GM12891 (cell line): ENCODE data around the gene ACER2.

Source experiments
- POLR2AphosphoS5 ChIP-seq: IDR thresholded peaks from 2 replicates; pipeline ENCODE4 v1.6.1; 2011; ENCODE audit warnings: low read depth, low read length, control low read depth
- TAF1 ChIP-seq: IDR thresholded peaks from 2 replicates; pipeline ENCODE4 v1.6.1; 2011; ENCODE audit warnings: low read depth, low read length, control low read depth

DNA sequence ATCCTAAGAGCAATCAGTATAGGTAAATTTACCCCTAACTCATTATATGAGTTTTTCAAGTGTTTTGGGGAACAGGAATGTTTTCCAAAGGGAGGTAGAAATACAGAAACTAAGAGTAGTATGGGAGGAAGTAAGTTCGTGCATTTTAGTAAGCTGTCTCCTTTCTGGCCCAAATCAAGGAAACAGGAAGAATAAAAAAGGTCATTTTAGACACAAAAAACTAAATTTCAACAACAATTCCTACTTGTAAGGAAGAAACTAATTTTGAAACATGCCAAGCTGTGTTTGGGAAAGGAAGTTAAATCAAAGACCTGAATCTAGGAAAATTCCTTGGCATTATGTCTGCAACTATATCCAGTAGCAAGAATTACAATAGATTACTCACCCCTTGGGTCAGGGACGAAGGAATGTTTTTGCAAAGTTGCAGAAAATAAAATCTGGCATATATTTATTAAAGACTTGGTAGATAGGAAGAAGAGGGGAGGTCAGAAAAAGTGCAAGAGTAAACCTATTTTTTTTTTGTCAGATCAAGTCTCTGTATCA lies 22.2 kb upstream of the ACER2 start:
- TF ChIP-seq POLR2AphosphoS5 (no peak), TAF1 (no peak)
